ENCODE data around the gene SEMA5A. TPM values are rescaled to one million over a fixed set of nuclear protein-coding genes. Genes with fewer than 3 reads are reported as not detected.

SEMA5A gene
- total RNA-seq, 4 donors from 2014 or later: 13.4 to 22.3 (median 18.5) TPM

- H3K4me3 ChIP-seq (ENCODE audit: low read depth, poor library complexity, severe bottlenecking): no peak overlapping the region
- DNase-seq (ENCODE audit: low spot score in 2 of 2): no peak
- no peak for TF ChIP-seq CTCF (IDR thresholded peaks at IDR 0.05)
- TF ChIP-seq POLR2A (IDR thresholded peaks at IDR 0.05): no peak
- 90% methylated on average over 2 of the region's 2 CpGs for WGBS, 2 donors
- intact Hi-C loops (cut with DNase I; ENCODE audit: low total_unique reads): no loop called here
These were observed 170.1 kb downstream of the SEMA5A start for GRCh38 chr5:9375756-9376155.

GRCh38 chr5:9374025-9374424, 171.8 kb downstream of the SEMA5A start:
- 80 to 85% methylated on average over 4 of the region's 4 CpGs for WGBS, 2 donors
- H3K4me3 ChIP-seq (ENCODE audit: low read depth, poor library complexity, severe bottlenecking): no peak overlapping the region
- no peak for DNase-seq (ENCODE audit: low spot score in 2 of 2)
- TF ChIP-seq POLR2A (IDR thresholded peaks at IDR 0.05): no peak
- TF ChIP-seq CTCF (IDR thresholded peaks at IDR 0.05): no peak
- intact Hi-C loops (cut with DNase I; ENCODE audit: low total_unique reads): no loop called here

GRCh38 chr5:9373571-9373970, 172.3 kb downstream of the SEMA5A start:
- DNase-seq (ENCODE audit: low spot score in 2 of 2): no peak
- WGBS, 2 donors: 85 to 97% methylated on average over 2 of the region's 2 CpGs
- TF ChIP-seq CTCF (IDR thresholded peaks at IDR 0.05) (no peak), POLR2A (IDR thresholded peaks at IDR 0.05) (no peak)
- intact Hi-C loops (cut with DNase I; ENCODE audit: low total_unique reads): no loop called here
- H3K4me3 ChIP-seq (ENCODE audit: low read depth, poor library complexity, severe bottlenecking): no peak overlapping the region

- no peak overlapping the region for H3K4me3 ChIP-seq (ENCODE audit: low read depth, poor library complexity, severe bottlenecking)
- intact Hi-C loops (cut with DNase I; ENCODE audit: low total_unique reads): no loop called here
- no peak for TF ChIP-seq POLR2A (IDR thresholded peaks at IDR 0.05)
- TF ChIP-seq CTCF (IDR thresholded peaks at IDR 0.05): no peak
- no peak for DNase-seq (ENCODE audit: low spot score in 2 of 2)
- 79 to 83% methylated on average over 2 of the region's 2 CpGs for WGBS, 2 donors
These were observed 175.6 kb downstream of the SEMA5A start for GRCh38 chr5:9370256-9370655.

GRCh38 chr5:9365512-9365911, 180.4 kb downstream of the SEMA5A start:
- intact Hi-C loops (cut with DNase I; ENCODE audit: low total_unique reads): loop anchor here (10.0 kb wide), 1 partner anchor 159 kb away; no protein-coding TSS in a partner anchor
- WGBS, 2 donors: 33% methylated on average over 1 of the region's 1 CpG
- TF ChIP-seq POLR2A (IDR thresholded peaks at IDR 0.05) (no peak), CTCF (IDR thresholded peaks at IDR 0.05) (no peak)
- DNase-seq (ENCODE audit: low spot score in 2 of 2): no peak
- H3K4me3 ChIP-seq (ENCODE audit: low read depth, poor library complexity, severe bottlenecking): no peak overlapping the region

GRCh38 chr5:9363449-9363848, 182.4 kb downstream of the SEMA5A start:
- no peak for TF ChIP-seq CTCF (IDR thresholded peaks at IDR 0.05)
- no peak for TF ChIP-seq POLR2A (IDR thresholded peaks at IDR 0.05)

More at GRCh38 chr5:9363449-9363848, 182.4 kb downstream of the SEMA5A start:
- intact Hi-C loops (cut with DNase I; ENCODE audit: low total_unique reads): loop anchor here (10.0 kb wide), 1 partner anchor 161 kb away; no protein-coding TSS in a partner anchor
- no peak overlapping the region for H3K4me3 ChIP-seq (ENCODE audit: low read depth, poor library complexity, severe bottlenecking)
- DNase-seq (ENCODE audit: low spot score in 2 of 2): no peak
- 55% methylated on average over 2 of the region's 2 CpGs for WGBS, 2 donors

Measured in lower leg skin (tissue), 4 donors.